Measurements from ENCODE around the gene EGLN3. TPM values are rescaled to one million over a fixed set of nuclear protein-coding genes. Genes with fewer than 3 reads are reported as not detected.

The EGLN3 gene
- total RNA-seq, 1 donor from 2014 or later, result 10.3 TPM

GRCh38 chr14:33876274-33876673 is 74.6 kb downstream of the EGLN3 start:
- no peak for DNase-seq (ENCODE audit: extremely low spot score in 2 of 2)
- no peaks in the 10 kb centered on the region for H3K27me3 ChIP-seq
- no peak for TF ChIP-seq POLR2A (IDR thresholded peaks at IDR 0.05)
- TF ChIP-seq CTCF (IDR thresholded peaks at IDR 0.05), result no peak
- no peak for TF ChIP-seq POLR2AphosphoS5 (IDR thresholded peaks at IDR 0.05; ENCODE audit: insufficient read depth in 1 of 2, low read depth in 1 of 2)

More at GRCh38 chr14:33876274-33876673, 74.6 kb downstream of the EGLN3 start:
- intact Hi-C loops (cut with DNase I), result no loop called here
- Histone ChIP-seq H3K4me1 (no peaks in the 10 kb centered on the region), H3K36me3 (no peaks in the 10 kb centered on the region), H3K27ac (no peak overlapping the region), H3K9me3 (peaks cover 9% of the 10 kb centered on the region), H3K4me3 (no peak overlapping the region)
